Neuronal stem cell (in vitro differentiated cells): ENCODE data around the gene FPR1.

Experiments
- DNase-seq: peaks from one replicate; pipeline ENCODE4 v3.0.0-alpha.2; 2013; ENCODE audit warnings: low spot score
- H2AFZ ChIP-seq: one replicate; pipeline ENCODE4 v1.6.1; 2013; ENCODE audit warnings: mild to moderate bottlenecking, low read length, inconsistent platforms
- H2AK5ac ChIP-seq: 2 replicates; pipeline ENCODE4 v1.6.1; 2013; ENCODE audit warnings: low read depth, mild to moderate bottlenecking, inconsistent platforms, low read length, moderate library complexity, mixed read lengths
- H2BK120ac ChIP-seq: 2 replicates; pipeline ENCODE4 v1.6.1; 2013; ENCODE audit warnings: low read depth, mild to moderate bottlenecking, inconsistent platforms, low read length, moderate library complexity, mixed read lengths
- H2BK12ac ChIP-seq: one replicate; pipeline ENCODE4 v1.6.1; 2013; ENCODE audit warnings: low read length, inconsistent platforms
- H2BK15ac ChIP-seq: 2 replicates; pipeline ENCODE4 v1.6.1; 2013; ENCODE audit warnings: mild to moderate bottlenecking, low read length, inconsistent platforms, mixed read lengths
- H2BK5ac ChIP-seq: one replicate; pipeline ENCODE4 v1.6.1; 2013; ENCODE audit warnings: inconsistent platforms, mild to moderate bottlenecking, low read length, moderate library complexity
- H3K14ac ChIP-seq: one replicate; pipeline ENCODE4 v1.6.1; 2013; ENCODE audit warnings: low read length, inconsistent platforms
- H3K18ac ChIP-seq: 2 replicates; pipeline ENCODE4 v1.6.1; 2013; ENCODE audit warnings: low read length, inconsistent platforms
- H3K23ac ChIP-seq: 2 replicates; pipeline ENCODE4 v1.6.1; 2013; ENCODE audit warnings: low read depth, mild to moderate bottlenecking, mixed read lengths, low read length, inconsistent platforms; ENCODE audit not compliant: poor library complexity
- H3K27ac ChIP-seq: replicated peaks from 3 replicates; pipeline ENCODE4 v1.5.1; 2013; ENCODE audit warnings: low read length, inconsistent platforms
- H3K27me3 ChIP-seq, 3 experiments: 2 replicates each; pipeline ENCODE4 v1.6.1; 2013; ENCODE audit warnings: low read length in 3 of 3, mild to moderate bottlenecking in 2 of 3, inconsistent platforms in 1 of 3, low read depth in 1 of 3, mixed read lengths in 1 of 3, moderate library complexity in 1 of 3; ENCODE audit not compliant: control insufficient read depth in 3 of 3, insufficient read depth in 3 of 3
- H3K36me3 ChIP-seq, 2 donors: replicated peaks in 1 of 2; 2 replicates each; pipeline ENCODE4 v1.6.1; 2013; ENCODE audit warnings: low read length in 2 of 2; ENCODE audit not compliant: control insufficient read depth in 2 of 2, insufficient read depth in 2 of 2
- H3K4ac ChIP-seq: 2 replicates; pipeline ENCODE4 v1.6.1; 2013; ENCODE audit warnings: inconsistent platforms, mild to moderate bottlenecking, low read length, moderate library complexity
- H3K4me1 ChIP-seq, 2 donors: 1 replicate in 1 of 2; 2 replicates in 1 of 2; pipeline ENCODE4 v1.6.1; 2013; ENCODE audit warnings: low read length in 2 of 2, low read depth in 1 of 2; ENCODE audit not compliant: control insufficient read depth in 2 of 2, insufficient read depth in 1 of 2
- H3K4me2 ChIP-seq: one replicate; pipeline ENCODE4 v1.6.1; 2013; ENCODE audit warnings: mild to moderate bottlenecking, low read length, inconsistent platforms; ENCODE audit not compliant: insufficient read depth, poor library complexity, severe bottlenecking
- H3K4me3 ChIP-seq, 2 donors: 2 replicates each; pipeline ENCODE4 v1.5.1; 2013; ENCODE audit warnings: low read length in 2 of 2, mild to moderate bottlenecking in 2 of 2, inconsistent platforms in 1 of 2, moderate library complexity in 1 of 2
- H3K79me1 ChIP-seq: one replicate; pipeline ENCODE4 v1.6.1; 2013; ENCODE audit warnings: low read depth, mild to moderate bottlenecking, inconsistent platforms, low read length, moderate library complexity
- H3K9ac ChIP-seq: one replicate; pipeline ENCODE4 v1.6.1; 2013; ENCODE audit warnings: mild to moderate bottlenecking, low read depth, low read length, inconsistent platforms; ENCODE audit not compliant: poor library complexity
- H3K9me3 ChIP-seq, 2 donors: replicated peaks in 1 of 2; 2 replicates each; pipeline versions ENCODE3 to v1.6.1; 2013; ENCODE audit warnings: low read length in 2 of 2, mild to moderate bottlenecking in 2 of 2, inconsistent platforms in 1 of 2, low read depth in 1 of 2, mixed read lengths in 1 of 2, moderate library complexity in 1 of 2; ENCODE audit not compliant: control insufficient read depth in 2 of 2, insufficient read depth in 1 of 2
- H4K8ac ChIP-seq: one replicate; pipeline ENCODE4 v1.6.1; 2013; ENCODE audit warnings: low read depth, mild to moderate bottlenecking, inconsistent platforms, low read length, moderate library complexity
- H4K91ac ChIP-seq: one replicate; pipeline ENCODE4 v1.6.1; 2013; ENCODE audit warnings: low read length, low read depth, mild to moderate bottlenecking, inconsistent platforms; ENCODE audit not compliant: poor library complexity
- WGBS, 2 donors: extraction: QIAGEN DNeasy Blood & Tissue Kit; methylation state at CpG; one replicate each; pipeline ENCODE4 v1.1.7; 2013; ENCODE audit warnings: missing lambda C conversion rate in 2 of 2, mixed read lengths in 1 of 2; ENCODE audit not compliant: insufficient read length in 2 of 2, insufficient replicate concordance in 1 of 2; ENCODE audit errors: extremely low coverage in 2 of 2; 5-methylcytosine and 5-hydroxymethylcytosine counted together

The FPR1 gene

GRCh38 chr19:51706885-51707284, 44.8 kb downstream of the FPR1 start:
- Histone ChIP-seq H2BK5ac (no peak overlapping the region), H3K23ac (no peak overlapping the region), H3K9me3 (no peaks in the 10 kb centered on the region), H3K4ac (no peak overlapping the region), H3K18ac (no peak overlapping the region), H3K4me1 (peaks cover 0 to 10% of the 10 kb centered on the region in 2 donors), H3K4me2 (no peak overlapping the region), H2BK12ac (no peak overlapping the region), H3K79me1 (no peaks in the 10 kb centered on the region), H3K4me3 (no peak overlapping the region), H2AK5ac (no peak overlapping the region), H3K9ac (no peak overlapping the region), H4K8ac (no peak overlapping the region), H3K14ac (no peak overlapping the region), H3K36me3 (peaks cover 2 to 27% of the 10 kb centered on the region in 2 donors), H4K91ac (no peak overlapping the region), H3K27me3 (peaks cover 0 to 19% (median 0%) of the 10 kb centered on the region in 3 experiments), H3K27ac (no peak overlapping the region), H2BK15ac (no peak overlapping the region), H2BK120ac (no peak overlapping the region), H2AFZ (no peak overlapping the region)
- WGBS, 2 donors, result no CpG with 5 or more reads among the region's 3 CpGs
- no peak for DNase-seq

- Histone ChIP-seq H2BK5ac (no peak overlapping the region), H3K9me3 (no peaks in the 10 kb centered on the region), H2AFZ (no peak overlapping the region), H3K4ac (no peak overlapping the region), H2BK120ac (no peak overlapping the region), H3K4me1 (peaks cover 0 to 10% of the 10 kb centered on the region in 2 donors), H2AK5ac (no peak overlapping the region), H3K36me3 (peaks cover 2 to 33% of the 10 kb centered on the region in 2 donors), H4K8ac (no peak overlapping the region), H3K18ac (no peak overlapping the region), H3K14ac (no peak overlapping the region), H3K9ac (no peak overlapping the region), H3K23ac (no peak overlapping the region), H4K91ac (no peak overlapping the region), H3K4me3 (no peak overlapping the region), H2BK12ac (no peak overlapping the region), H2BK15ac (no peak overlapping the region), H3K27me3 (peaks cover 0 to 20% (median 0%) of the 10 kb centered on the region in 3 experiments), H3K27ac (no peak overlapping the region), H3K4me2 (no peak overlapping the region), H3K79me1 (no peaks in the 10 kb centered on the region)
- WGBS, 2 donors, result no CpG with 5 or more reads among the region's 4 CpGs
- DNase-seq, result no peak
These were observed 45.4 kb downstream of the FPR1 start for GRCh38 chr19:51706296-51706695.

GRCh38 chr19:51704626-51705025, 47.1 kb downstream of the FPR1 start:
- H2AFZ ChIP-seq, result peak overlapping the region; percentile 95
- H3K9ac ChIP-seq, result peak overlapping the region; percentile 94
- H3K18ac ChIP-seq, result peak overlapping the region; percentile 96
- H3K27ac ChIP-seq, result no peak overlapping the region
- no peak overlapping the region for H2BK12ac ChIP-seq
- no peak for DNase-seq
- H2BK15ac ChIP-seq, result no peak overlapping the region
- H2AK5ac ChIP-seq, result peak overlapping the region; percentile 85
- no peaks in the 10 kb centered on the region for H3K9me3 ChIP-seq
- no peak overlapping the region for H4K8ac ChIP-seq
- H3K79me1 ChIP-seq, result no peaks in the 10 kb centered on the region
- H3K23ac ChIP-seq, result no peak overlapping the region
- no peak overlapping the region for H4K91ac ChIP-seq
- peak overlapping the region; percentile 64 to 97 for H3K4me3 ChIP-seq
- no CpG with 5 or more reads among the region's 4 CpGs for WGBS, 2 donors
- peaks cover 2 to 39% of the 10 kb centered on the region in 2 donors for H3K36me3 ChIP-seq
- peak overlapping the region; percentile 75 for H2BK5ac ChIP-seq
- peaks cover 0 to 10% of the 10 kb centered on the region in 2 donors for H3K4me1 ChIP-seq
- peaks cover 0 to 22% (median 0%) of the 10 kb centered on the region in 3 experiments for H3K27me3 ChIP-seq
- H3K4ac ChIP-seq, result no peak overlapping the region
- H3K4me2 ChIP-seq, result peak overlapping the region; percentile 93
- no peak overlapping the region for H3K14ac ChIP-seq
- no peak overlapping the region for H2BK120ac ChIP-seq

DNA sequence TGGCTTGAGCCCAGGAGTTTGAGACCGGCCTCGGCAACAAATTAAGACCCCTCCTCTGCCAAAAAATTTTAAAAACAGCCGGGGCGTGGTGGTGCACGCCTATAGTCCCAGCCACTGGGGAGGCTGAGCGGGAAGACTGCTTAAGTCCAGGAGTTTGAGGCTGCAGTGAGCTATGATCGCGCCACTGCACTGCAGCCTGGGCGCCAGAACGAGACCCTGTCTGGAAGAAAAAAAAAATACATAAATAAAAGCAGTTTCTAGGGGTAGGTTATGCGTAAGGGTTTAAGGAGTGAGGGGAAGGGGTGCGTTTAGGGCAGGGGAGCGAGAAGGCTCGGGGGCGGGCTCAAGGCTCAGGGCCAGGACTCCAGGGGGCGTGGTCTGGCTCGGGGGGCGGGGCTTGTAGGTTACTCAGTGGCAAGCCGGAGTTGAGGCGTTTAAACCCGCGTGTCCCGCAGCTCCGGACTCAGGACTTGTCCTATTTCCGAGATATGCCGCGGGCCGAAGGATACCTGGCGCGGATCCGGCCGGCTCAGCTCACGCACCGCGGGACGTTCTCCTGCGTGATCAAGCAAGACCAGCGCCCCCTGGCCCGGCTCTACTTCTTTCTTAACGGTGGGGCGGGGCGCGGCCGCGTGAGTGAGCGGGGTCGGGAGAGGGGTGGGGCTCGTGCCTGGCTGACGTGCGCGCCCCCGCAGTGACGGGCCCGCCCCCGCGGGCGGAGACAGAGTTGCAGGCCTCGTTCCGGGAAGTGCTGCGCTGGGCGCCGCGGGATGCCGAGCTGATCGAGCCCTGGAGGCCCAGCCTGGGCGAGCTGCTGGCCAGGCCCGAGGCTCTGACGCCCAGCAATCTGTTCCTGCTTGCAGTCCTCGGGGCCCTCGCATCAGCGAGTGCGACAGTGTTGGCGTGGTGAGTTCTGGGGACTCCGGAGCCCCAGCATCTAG, 47.8 kb downstream of the FPR1 start:
- Histone ChIP-seq H3K23ac (peak overlapping the region; percentile 99), H3K4me2 (peak overlapping the region; percentile 93), H4K8ac (no peak overlapping the region), H4K91ac (no peak overlapping the region), H3K79me1 (no peaks in the 10 kb centered on the region), H2AFZ (peak overlapping the region; percentile 95), H3K27ac (peak overlapping the region; percentile 61), H3K9me3 (no peaks in the 10 kb centered on the region), H3K36me3 (peaks cover 2 to 39% of the 10 kb centered on the region in 2 donors), H3K4ac (peak overlapping the region; percentile 60), H3K14ac (peak overlapping the region; percentile 91), H2BK15ac (no peak overlapping the region), H2BK120ac (no peak overlapping the region), H3K27me3 (peaks cover 0 to 22% (median 0%) of the 10 kb centered on the region in 3 experiments), H3K4me3 (peak overlapping the region; percentile 64 to 97), H2BK5ac (peak overlapping the region; percentile 75), H3K9ac (peak overlapping the region; percentile 94), H2AK5ac (peak overlapping the region; percentile 85), H3K18ac (peak overlapping the region; percentile 96), H2BK12ac (no peak overlapping the region), H3K4me1 (peaks cover 0 to 10% of the 10 kb centered on the region in 2 donors)
- DNase-seq, result peak; percentile 92
- WGBS, 2 donors, result no CpG with 5 or more reads among the region's 74 CpGs
